Endodermal cell (in vitro differentiated cells): ENCODE data around the gene SCUBE2. TPM values are rescaled to one million over a fixed set of nuclear protein-coding genes. Genes with fewer than 3 reads are reported as not detected.

Experiments used
- DNase-seq: peaks from one replicate; pipeline ENCODE4 v3.0.0-alpha.2; 2017
- H3K27ac ChIP-seq: 2 replicates; pipeline ENCODE4 v1.5.1; 2013; ENCODE audit warnings: mild to moderate bottlenecking, low read depth, low read length, moderate library complexity
- H3K27me3 ChIP-seq: 2 replicates; pipeline ENCODE4 v1.6.1; 2013; ENCODE audit warnings: mild to moderate bottlenecking, low read length, moderate library complexity; ENCODE audit not compliant: insufficient read depth, control insufficient read depth, poor library complexity, severe bottlenecking
- H3K36me3 ChIP-seq: 2 replicates; pipeline ENCODE4 v1.7.0; 2013; ENCODE audit warnings: mild to moderate bottlenecking, low read length, moderate library complexity; ENCODE audit not compliant: control insufficient read depth, insufficient read depth
- H3K4me1 ChIP-seq: one replicate; pipeline ENCODE4 v1.7.0; 2013; ENCODE audit warnings: low read length; ENCODE audit not compliant: control insufficient read depth, insufficient read depth
- H3K4me3 ChIP-seq: 2 replicates; pipeline ENCODE4 v1.5.1; 2013; ENCODE audit warnings: mild to moderate bottlenecking, low read length, moderate library complexity
- H3K9ac ChIP-seq: 2 replicates; pipeline ENCODE4 v1.6.1; 2013; ENCODE audit warnings: mild to moderate bottlenecking, low read length, moderate library complexity; ENCODE audit not compliant: poor library complexity, severe bottlenecking; ENCODE audit errors: extremely low read depth
- H3K9me3 ChIP-seq: 2 replicates; pipeline ENCODE4 v1.6.1; 2013; ENCODE audit warnings: mild to moderate bottlenecking, low read length, moderate library complexity; ENCODE audit not compliant: control insufficient read depth
- H3K27ac Mint-ChIP-seq: 2 replicates; pipeline ENCODE4 v1.8.0; 2020; ENCODE audit warnings: mixed read lengths
- H3K27me3 Mint-ChIP-seq: 2 replicates; pipeline ENCODE4 v1.8.0; 2021; ENCODE audit warnings: mild to moderate bottlenecking, mixed read lengths; ENCODE audit not compliant: insufficient read depth
- H3K36me3 Mint-ChIP-seq: 2 replicates; pipeline ENCODE4 v1.8.0; 2020; ENCODE audit warnings: low read depth, mixed read lengths
- H3K4me1 Mint-ChIP-seq: 2 replicates; pipeline ENCODE4 v1.8.0; 2020; ENCODE audit warnings: mixed read lengths
- H3K4me3 Mint-ChIP-seq: 2 replicates; pipeline ENCODE4 v1.8.0; 2020; ENCODE audit warnings: mild to moderate bottlenecking, moderate library complexity, mixed read lengths
- H3K9me3 Mint-ChIP-seq: 2 replicates; pipeline ENCODE4 v1.8.0; 2020; ENCODE audit warnings: mild to moderate bottlenecking, mixed read lengths
- CTCF ChIP-seq: fragments of 200-600 bp; sonication (generic); conservative IDR thresholded peaks from 2 replicates; pipeline ENCODE4 v1.5.0; 2021; ENCODE audit warnings: antibody characterized with exemption, mild to moderate bottlenecking
- WGBS, 2 experiments: methylation state at CpG; one replicate each; pipeline versions ENCODE4 v1.1.5 to v1.1.7; 2013; ENCODE audit warnings: missing lambda C conversion rate in 2 of 2, mixed read lengths in 1 of 2; ENCODE audit not compliant: insufficient coverage in 1 of 2, insufficient read length in 1 of 2; 5-methylcytosine and 5-hydroxymethylcytosine counted together
- long read RNA-seq, 4 experiments: library from polyadenylated mRNA in 2 of 4; library from RNA in 1 of 4; library from capped mRNA in 1 of 4; stranded (forward) in 3 of 4; unstranded in 1 of 4; transcript quantifications; one replicate each; pipeline ENCODE4 v2.0.0, GENCODE V29; 2020 to 2021; ENCODE audit warnings: inconsistent platforms in 1 of 4
- polyA plus RNA-seq, 2 experiments: library from polyadenylated mRNA; stranded (reverse); fragments of 50-300 nt; gene quantifications; one replicate each; pipeline ENCODE4 v1.2.3, GENCODE V29; 2013
- total RNA-seq, 2 donors: library from RNA; stranded (reverse); fragmentation: NEBNext Ultra II Directional in 1 of 2; extraction: Animal tissue kit (Norgen Biotek cat#: 25700) in 1 of 2; gene quantifications; 2 replicates in 1 of 2; 3 replicates in 1 of 2; pipeline ENCODE4 v1.2.1, GENCODE V29; 2021

SCUBE2 gene
- 1 to 10 TPM; 1.5 to 2.0 TPM for total RNA-seq
- 12.1 TPM for polyA plus RNA-seq (2013, experiment 1 of 2)
- polyA plus RNA-seq (2013, experiment 2 of 2): 8.9 TPM
- long read RNA-seq, experiment 1: 0 reads
- long read RNA-seq, experiment 2, partial matches to known transcripts: 0 of 2 reads
- long read RNA-seq, experiment 2, other reads (novel, unspliced or antisense): 2 of 2 reads
- long read RNA-seq, experiment 3, partial matches to known transcripts: 0 of 1 reads
- long read RNA-seq, experiment 3, other reads (novel, unspliced or antisense): 1 of 1 reads
- long read RNA-seq, experiment 4: 0 reads

GRCh38 chr11:9091044-9091922, at the start of gene SCUBE2:
TSS of gene SCUBE2 (minus strand) at chr11:9091599. CDS start at chr11:9091528, 71 bp downstream.
- H3K36me3 Mint-ChIP-seq: no peaks in the 10 kb centered on the region
- WGBS, 2 experiments: 3 to 5% methylated on average over 24 to 113 of the region's 113 CpGs
- Histone ChIP-seq H3K27me3 (peaks cover 54% of the 10 kb centered on the region), H3K9ac (no peak within 1 kb of the TSS), H3K9me3 (no peaks in the 10 kb centered on the region), H3K4me1 (no peaks in the 10 kb centered on the region), H3K36me3 (no peaks in the 10 kb centered on the region), H3K27ac (no peak within 1 kb of the TSS), H3K4me3 (peak within 1 kb of the TSS; percentile 66)
- no peak for TF ChIP-seq CTCF
- no peaks in the 10 kb centered on the region for H3K9me3 Mint-ChIP-seq
- peaks cover 5% of the 10 kb centered on the region for H3K4me1 Mint-ChIP-seq
- peak; percentile 74 for DNase-seq
- H3K27me3 Mint-ChIP-seq: peaks cover 61% of the 10 kb centered on the region
- no peak within 1 kb of the TSS for H3K27ac Mint-ChIP-seq
- peak within 1 kb of the TSS; percentile 51 for H3K4me3 Mint-ChIP-seq

DNA sequence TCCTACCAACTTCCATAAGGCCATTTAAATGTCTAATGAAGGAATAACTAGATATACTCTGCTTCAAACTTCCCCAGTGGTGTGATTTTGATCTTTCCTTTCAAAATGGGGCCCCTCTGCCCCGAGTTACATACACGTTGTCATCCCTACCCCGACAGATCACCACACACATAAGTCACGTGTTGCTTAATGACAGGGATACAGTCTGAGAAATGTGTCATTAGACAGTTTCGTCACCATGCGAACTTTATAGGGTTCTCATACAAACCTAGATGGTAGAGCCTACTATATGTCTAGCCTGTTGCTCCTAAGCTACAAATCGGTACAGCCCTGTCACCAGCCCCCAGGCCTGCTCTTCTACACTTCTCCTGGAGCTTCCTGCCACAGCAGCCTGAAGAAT, 49.8 kb upstream of the SCUBE2 start:
- peaks cover 90% of the 10 kb centered on the region for H3K36me3 ChIP-seq
- no peak overlapping the region for H3K9ac ChIP-seq
- H3K4me1 Mint-ChIP-seq: peaks cover 15% of the 10 kb centered on the region
- no peak overlapping the region for H3K27ac Mint-ChIP-seq
- no peak overlapping the region for H3K4me3 ChIP-seq
- no peak overlapping the region for H3K27ac ChIP-seq
- no peak for TF ChIP-seq CTCF
- 83 to 92% methylated on average over 5 to 7 of the region's 7 CpGs for WGBS, 2 experiments
- no peak overlapping the region for H3K4me3 Mint-ChIP-seq
- H3K4me1 ChIP-seq: peaks cover 12% of the 10 kb centered on the region
- H3K27me3 Mint-ChIP-seq: no peaks in the 10 kb centered on the region
- H3K9me3 ChIP-seq: no peaks in the 10 kb centered on the region
- H3K27me3 ChIP-seq: no peaks in the 10 kb centered on the region
- H3K36me3 Mint-ChIP-seq: peaks cover 73% of the 10 kb centered on the region
- no peaks in the 10 kb centered on the region for H3K9me3 Mint-ChIP-seq
- no peak for DNase-seq

DNA sequence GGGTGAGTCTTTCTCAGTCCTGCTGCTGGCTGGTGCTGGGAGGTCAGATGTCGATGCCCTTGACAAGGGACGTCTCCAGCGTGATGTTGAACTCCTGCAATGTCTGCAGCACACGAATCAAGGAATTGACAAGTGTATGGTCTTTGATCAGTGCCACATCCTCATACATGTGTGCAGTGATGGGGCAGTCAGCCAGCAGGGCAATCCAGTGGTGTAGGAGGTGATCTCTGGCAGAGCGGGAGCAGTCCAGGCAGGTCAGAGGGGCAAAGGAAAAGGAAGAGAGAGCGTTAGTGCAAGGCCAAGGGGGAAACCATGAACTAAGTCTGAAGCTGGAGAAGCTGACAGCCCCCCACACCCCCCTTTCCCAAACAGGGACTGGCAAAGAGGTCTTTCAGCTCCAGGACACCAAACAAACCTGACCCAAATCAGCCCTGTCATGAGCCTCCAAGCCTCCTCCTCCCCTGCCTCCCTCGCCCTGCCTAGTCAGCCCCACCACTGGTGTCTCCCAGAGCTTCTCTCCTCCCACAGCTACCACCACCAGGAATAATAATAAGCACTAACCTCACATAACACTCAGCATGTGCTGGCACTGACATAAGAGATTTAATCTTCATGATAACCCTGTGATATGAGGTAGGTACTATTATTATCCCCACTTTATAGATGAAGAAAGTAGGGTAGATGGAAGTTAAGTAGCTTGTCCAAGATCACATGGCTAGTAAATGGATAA, 48.4 kb upstream of the SCUBE2 start:
- Mint-ChIP-seq H3K36me3 (peaks cover 68% of the 10 kb centered on the region), H3K4me3 (no peak overlapping the region), H3K27me3 (no peaks in the 10 kb centered on the region), H3K27ac (peak overlapping the region; percentile 11), H3K9me3 (no peaks in the 10 kb centered on the region), H3K4me1 (peaks cover 15% of the 10 kb centered on the region)
- no peak for TF ChIP-seq CTCF
- H3K27me3 ChIP-seq: no peaks in the 10 kb centered on the region
- H3K27ac ChIP-seq: no peak overlapping the region
- no peak for DNase-seq
- no peak overlapping the region for H3K9ac ChIP-seq
- 88 to 89% methylated on average over 4 to 7 of the region's 7 CpGs for WGBS, 2 experiments
- H3K4me3 ChIP-seq: no peak overlapping the region
- H3K4me1 ChIP-seq: peaks cover 12% of the 10 kb centered on the region
- H3K36me3 ChIP-seq: peaks cover 88% of the 10 kb centered on the region
- no peaks in the 10 kb centered on the region for H3K9me3 ChIP-seq
